CD8-positive, alpha-beta memory T cell (primary cell): Measurements from ENCODE around the gene TSPAN33. TPM values are rescaled to one million over a fixed set of nuclear protein-coding genes. Genes with fewer than 3 reads are reported as not detected.
"Not testable (repeated sequence)": the region's sequence is repeated elsewhere in the genome, so short reads cannot be mapped to it uniquely, and the experiment has no call there.

Source experiments
- CTCF ChIA-PET: fragments of 350-600 bp; sonication (Branson Sonifier 250); formaldehyde crosslinking; loops from one replicate; lab custom pipeline; 2021; ENCODE audit warnings: antibody characterized with exemption; lab: Charles Lee
- POLR2A ChIA-PET: fragments of 350-600 bp; sonication (Branson Sonifier 250); formaldehyde crosslinking; loops from one replicate; lab custom pipeline; 2021; ENCODE audit warnings: antibody characterized with exemption; lab: Charles Lee
- DNase-seq, 5 donors: peaks; one replicate each; pipeline versions ENCODE4 v3.0.0 to v3.0.0-alpha.2; 2020 to 2022; ENCODE audit warnings: mixed read lengths in 1 of 5
- H3K27ac ChIP-seq: one replicate; pipeline ENCODE4 v1.7.0; 2013; ENCODE audit warnings: low read depth, mild to moderate bottlenecking, low read length, moderate library complexity
- H3K27me3 ChIP-seq: 2 replicates; pipeline ENCODE4 v1.7.0; 2013; ENCODE audit warnings: low read length, mild to moderate bottlenecking; ENCODE audit not compliant: insufficient read depth, poor library complexity, severe bottlenecking
- H3K36me3 ChIP-seq: 2 replicates; pipeline ENCODE4 v1.7.0; 2013; ENCODE audit warnings: mild to moderate bottlenecking, low read length, moderate library complexity; ENCODE audit not compliant: insufficient read depth
- H3K4me1 ChIP-seq: 2 replicates; pipeline ENCODE4 v1.7.0; 2013; ENCODE audit warnings: mild to moderate bottlenecking, low read length, moderate library complexity; ENCODE audit not compliant: insufficient read depth
- H3K4me3 ChIP-seq: 2 replicates; pipeline ENCODE4 v1.7.0; 2013; ENCODE audit warnings: mild to moderate bottlenecking, low read length
- H3K9me3 ChIP-seq: 2 replicates; pipeline ENCODE4 v1.7.0; 2013; ENCODE audit warnings: mild to moderate bottlenecking, low read length
- H3K27ac Mint-ChIP-seq, 8 donors: one replicate each; pipeline ENCODE4 v1.8.0; 2020 to 2021; ENCODE audit warnings: mixed read lengths in 8 of 8, mild to moderate bottlenecking in 6 of 8, inconsistent platforms in 3 of 8, moderate library complexity in 3 of 8
- H3K27me3 Mint-ChIP-seq, 2 donors: one replicate each; pipeline ENCODE4 v1.8.0; 2020 to 2021; ENCODE audit warnings: mixed read lengths in 2 of 2, mild to moderate bottlenecking in 1 of 2, moderate library complexity in 1 of 2
- H3K36me3 Mint-ChIP-seq, 3 donors: one replicate each; pipeline ENCODE4 v1.8.0; 2020 to 2021; ENCODE audit warnings: mixed read lengths in 3 of 3, inconsistent platforms in 1 of 3, mild to moderate bottlenecking in 1 of 3
- H3K4me1 Mint-ChIP-seq, 3 donors: one replicate each; pipeline ENCODE4 v1.8.0; 2020 to 2021; ENCODE audit warnings: mixed read lengths in 3 of 3, inconsistent platforms in 1 of 3, mild to moderate bottlenecking in 1 of 3
- H3K4me3 Mint-ChIP-seq, 7 donors: one replicate each; pipeline ENCODE4 v1.8.0; 2020 to 2021; ENCODE audit warnings: mixed read lengths in 7 of 7, mild to moderate bottlenecking in 6 of 7, moderate library complexity in 4 of 7, inconsistent platforms in 2 of 7
- H3K9me3 Mint-ChIP-seq, 5 donors: one replicate each; pipeline ENCODE4 v1.8.0; 2020 to 2022; ENCODE audit warnings: mixed read lengths in 5 of 5, mild to moderate bottlenecking in 3 of 5, moderate library complexity in 2 of 5, inconsistent platforms in 1 of 5
- polyA plus RNA-seq: library from polyadenylated mRNA; unstranded; fragments of 300-500 nt; fragmentation: Illumina TruSeq; gene quantifications from one replicate; pipeline ENCODE4 v1.2.3, GENCODE V29; 2021
- total RNA-seq, 2 experiments: library from RNA; stranded (reverse); gene quantifications; one replicate each; pipeline ENCODE4 v1.2.3, GENCODE V29; 2021

Gene TSPAN33
- total and polyA plus RNA-seq, 3 experiments from 2014 or later = 11.6 to 23.6 (median 23.2) TPM

GRCh38 chr7:129216101-129216715, 71.7 kb downstream of the TSPAN33 start:
- H3K36me3 ChIP-seq, H3K27me3 Mint-ChIP-seq, H3K27me3 ChIP-seq, POLR2A ChIA-PET, H3K27ac ChIP-seq, DNase-seq, H3K4me3 Mint-ChIP-seq, H3K36me3 Mint-ChIP-seq, H3K4me3 ChIP-seq, H3K9me3 ChIP-seq, H3K4me1 ChIP-seq, H3K4me1 Mint-ChIP-seq, H3K9me3 Mint-ChIP-seq, H3K27ac Mint-ChIP-seq: not testable (repeated sequence)
- CTCF ChIA-PET = interaction anchor here (3.5 kb wide), 1 partner anchor 56 kb away, joined by 13 read pairs; no protein-coding TSS in a partner anchor

DNA sequence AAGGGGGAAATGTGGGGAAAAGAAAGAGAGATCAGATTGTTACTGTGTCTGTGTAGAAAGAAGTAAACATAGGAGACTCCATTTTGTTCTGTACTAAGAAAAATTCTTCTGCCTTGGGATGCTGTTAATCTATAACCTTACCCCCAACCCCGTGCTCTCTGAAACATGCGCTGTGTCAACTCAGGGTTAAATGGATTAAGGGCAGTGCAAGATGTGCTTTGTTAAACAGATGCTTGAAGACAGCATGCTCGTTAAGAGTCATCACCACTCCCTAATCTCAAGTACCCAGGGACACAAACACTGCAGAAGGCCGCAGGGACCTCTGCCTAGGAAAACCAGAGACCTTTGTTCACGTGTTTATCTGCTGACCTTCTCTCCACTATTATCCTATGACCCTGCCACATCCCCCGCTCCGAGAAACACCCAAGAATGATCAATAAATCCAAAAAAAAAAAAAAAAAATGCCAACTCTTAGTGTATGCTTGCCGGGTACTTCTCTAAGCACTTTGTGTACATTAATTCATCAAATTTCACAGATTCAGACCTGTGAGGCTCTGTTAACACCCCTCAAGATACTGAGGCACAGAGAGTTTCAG, 72.4 kb downstream of the TSPAN33 start:
- H3K36me3 ChIP-seq, H3K36me3 Mint-ChIP-seq, H3K27ac ChIP-seq: not testable (repeated sequence)

DNA sequence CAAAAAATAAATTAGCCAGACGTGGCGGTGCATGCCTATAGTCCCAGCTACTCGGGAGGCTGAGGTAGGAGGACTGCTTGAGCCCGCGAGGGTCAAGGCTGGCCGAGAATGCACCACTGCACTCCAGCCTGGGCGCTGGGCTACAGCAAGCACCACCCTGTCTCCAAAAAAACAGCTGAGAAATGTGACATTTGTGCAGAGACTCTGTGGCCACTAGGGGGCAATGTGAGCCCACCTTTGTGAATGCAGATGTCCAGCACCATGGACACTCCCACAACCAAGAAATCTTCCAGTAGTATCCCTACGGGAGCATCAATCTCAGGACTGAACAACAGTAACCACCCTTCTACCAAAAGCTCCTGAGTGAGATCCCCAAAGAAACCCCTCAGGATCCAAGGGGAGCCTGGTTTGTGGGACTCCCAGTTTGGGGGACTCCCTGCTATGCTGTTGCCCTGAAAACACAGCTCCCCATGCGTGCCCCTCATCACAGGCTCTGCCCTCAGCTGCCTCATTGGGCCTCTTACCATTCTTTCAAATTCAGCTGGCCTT, 74.1 kb downstream of the TSPAN33 start:
- peak overlapping the region in 1 of 7 donors; percentile 52 for H3K4me3 Mint-ChIP-seq

More for the DNA sequence above, 72.4 kb downstream of the TSPAN33 start:
- CTCF ChIA-PET = interaction anchor here (1.6 to 10.8 kb wide), 4 partner anchors 54 to 556 kb away, joined by 3 to 178 read pairs (median 39); no protein-coding TSS in a partner anchor
- H3K27me3 ChIP-seq, POLR2A ChIA-PET, DNase-seq, H3K9me3 ChIP-seq, H3K27me3 Mint-ChIP-seq, H3K4me3 ChIP-seq, H3K9me3 Mint-ChIP-seq, H3K27ac Mint-ChIP-seq, H3K4me1 ChIP-seq, H3K4me1 Mint-ChIP-seq, H3K4me3 Mint-ChIP-seq: not testable (repeated sequence)

DNA sequence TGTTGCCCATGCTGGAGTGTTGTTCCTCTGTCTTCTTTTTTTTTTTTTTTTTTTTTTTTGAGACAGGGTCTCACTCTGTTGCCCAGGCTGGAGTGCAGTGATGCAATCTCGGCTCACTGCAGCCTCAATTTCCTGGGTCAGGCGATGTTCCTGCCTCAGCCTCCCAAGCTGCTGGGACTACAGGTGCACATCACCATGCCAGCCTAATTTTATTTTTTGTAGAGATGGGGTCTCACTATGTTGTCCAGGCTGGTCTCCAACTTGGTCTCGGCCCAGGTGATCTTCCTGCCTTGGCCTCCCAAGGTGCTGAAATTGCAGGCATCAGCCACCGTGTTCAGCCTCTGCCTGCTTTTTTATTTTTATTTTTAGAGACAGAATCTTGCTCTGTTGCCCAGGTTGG, 74.7 kb downstream of the TSPAN33 start:
- CTCF ChIA-PET = interaction anchor here (0.8 to 10.8 kb wide), 35 partner anchors 8 to 792 kb away, joined by 3 to 178 read pairs (median 6); no protein-coding TSS in a partner anchor
- POLR2A ChIA-PET, H3K36me3 Mint-ChIP-seq, H3K27me3 ChIP-seq, H3K36me3 ChIP-seq, H3K4me3 ChIP-seq, H3K27me3 Mint-ChIP-seq, H3K27ac Mint-ChIP-seq, DNase-seq, H3K4me1 ChIP-seq, H3K9me3 Mint-ChIP-seq, H3K4me3 Mint-ChIP-seq, H3K27ac ChIP-seq, H3K9me3 ChIP-seq: not testable (repeated sequence)
- peaks cover 8 to 16% (median 10%) of the 10 kb centered on the region in 3 donors for H3K4me1 Mint-ChIP-seq

More for the DNA sequence above, 74.1 kb downstream of the TSPAN33 start:
- ChIA-PET POLR2A (no interaction called here), CTCF (interaction anchor here (0.6 to 10.8 kb wide), 45 partner anchors 8 to 792 kb away, joined by 3 to 178 read pairs (median 4); no protein-coding TSS in a partner anchor)
- peaks cover 0 to 2% (median 0%) of the 10 kb centered on the region in 5 donors for H3K9me3 Mint-ChIP-seq
- H3K9me3 ChIP-seq = no peaks in the 10 kb centered on the region
- peaks cover 6 to 13% (median 6%) of the 10 kb centered on the region in 3 donors for H3K4me1 Mint-ChIP-seq
- no peak overlapping the region for H3K27ac ChIP-seq
- H3K36me3 ChIP-seq = no peaks in the 10 kb centered on the region
- peaks cover 2 to 7% of the 10 kb centered on the region in 2 donors for H3K27me3 Mint-ChIP-seq
- no peaks in the 10 kb centered on the region for H3K4me1 ChIP-seq
- H3K36me3 Mint-ChIP-seq = no peaks in the 10 kb centered on the region
- peak overlapping the region in 2 of 8 donors; percentile 60 to 77 for H3K27ac Mint-ChIP-seq
- DNase-seq = peak; percentile 63 to 83 (median 73)
- H3K4me3 ChIP-seq = no peak overlapping the region
- no peaks in the 10 kb centered on the region for H3K27me3 ChIP-seq

Other genes starting within 250 kb of the TSPAN33 start
- 1 to 10 TPM in 1 of 2 experiments, under 1 TPM in 1; 0.84 to 1.1 TPM for gene KCP, start 234.0 kb upstream of the TSPAN33 start, total RNA-seq
- not detected for gene KCP, start 234.0 kb upstream of the TSPAN33 start, polyA plus RNA-seq
- 1 to 10 TPM; 7.1 to 7.8 TPM for gene IRF5, start 206.8 kb upstream of the TSPAN33 start, total RNA-seq
- gene IRF5, start 206.8 kb upstream of the TSPAN33 start, polyA plus RNA-seq = 15.2 TPM
- 10 to 100 TPM; 80.5 to 82.1 TPM for gene TNPO3, start 89.6 kb upstream of the TSPAN33 start, total RNA-seq
- 43.1 TPM for gene TNPO3, start 89.6 kb upstream of the TSPAN33 start, polyA plus RNA-seq
- under 1 TPM; 0.22 to 0.33 TPM for gene SMO, start 43.9 kb downstream of the TSPAN33 start, total RNA-seq
- gene SMO, start 43.9 kb downstream of the TSPAN33 start, polyA plus RNA-seq = not detected
- 1 to 10 TPM; 8.2 to 8.4 TPM for gene AHCYL2, start 80.3 kb downstream of the TSPAN33 start, total RNA-seq
- gene AHCYL2, start 80.3 kb downstream of the TSPAN33 start, polyA plus RNA-seq = 8.1 TPM